A549 (cell line): ENCODE results near the gene RNASE2.

Experiments used
- JUNB ChIP-seq: fragments of >200 bp; sonication (Bioruptor Twin); formaldehyde crosslinking; IDR thresholded peaks from 2 replicates; pipeline ENCODE4 v1.6.1; 2016
- POLR2A ChIP-seq: IDR thresholded peaks from 2 replicates; pipeline ENCODE4 v1.6.1; 2012; ENCODE audit warnings: mild to moderate bottlenecking, low read length
- TF ChIP-seq, protein P1 (sequence below): fragments of >200 bp; sonication (Bioruptor Twin); formaldehyde crosslinking; IDR thresholded peaks from 3 replicates; pipeline ENCODE4 v1.5.1; 2016

GRCh38 chr14:20905676-20906075 is 49.6 kb upstream of the RNASE2 start:
- TF ChIP-seq JUNB (no peak), POLR2A (no peak)
- TF ChIP-seq, protein P1, sequence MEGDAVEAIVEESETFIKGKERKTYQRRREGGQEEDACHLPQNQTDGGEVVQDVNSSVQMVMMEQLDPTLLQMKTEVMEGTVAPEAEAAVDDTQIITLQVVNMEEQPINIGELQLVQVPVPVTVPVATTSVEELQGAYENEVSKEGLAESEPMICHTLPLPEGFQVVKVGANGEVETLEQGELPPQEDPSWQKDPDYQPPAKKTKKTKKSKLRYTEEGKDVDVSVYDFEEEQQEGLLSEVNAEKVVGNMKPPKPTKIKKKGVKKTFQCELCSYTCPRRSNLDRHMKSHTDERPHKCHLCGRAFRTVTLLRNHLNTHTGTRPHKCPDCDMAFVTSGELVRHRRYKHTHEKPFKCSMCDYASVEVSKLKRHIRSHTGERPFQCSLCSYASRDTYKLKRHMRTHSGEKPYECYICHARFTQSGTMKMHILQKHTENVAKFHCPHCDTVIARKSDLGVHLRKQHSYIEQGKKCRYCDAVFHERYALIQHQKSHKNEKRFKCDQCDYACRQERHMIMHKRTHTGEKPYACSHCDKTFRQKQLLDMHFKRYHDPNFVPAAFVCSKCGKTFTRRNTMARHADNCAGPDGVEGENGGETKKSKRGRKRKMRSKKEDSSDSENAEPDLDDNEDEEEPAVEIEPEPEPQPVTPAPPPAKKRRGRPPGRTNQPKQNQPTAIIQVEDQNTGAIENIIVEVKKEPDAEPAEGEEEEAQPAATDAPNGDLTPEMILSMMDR, result no peak
